Non-pigmented ciliary epithelial cell (primary cell): Measurements from ENCODE around the gene TEX12.

ENCODE experiments used
- DNase-seq: peaks from one replicate; pipeline ENCODE4 v3.0.0-alpha.2; 2010; ENCODE audit warnings: low read depth

TEX12 gene

DNA sequence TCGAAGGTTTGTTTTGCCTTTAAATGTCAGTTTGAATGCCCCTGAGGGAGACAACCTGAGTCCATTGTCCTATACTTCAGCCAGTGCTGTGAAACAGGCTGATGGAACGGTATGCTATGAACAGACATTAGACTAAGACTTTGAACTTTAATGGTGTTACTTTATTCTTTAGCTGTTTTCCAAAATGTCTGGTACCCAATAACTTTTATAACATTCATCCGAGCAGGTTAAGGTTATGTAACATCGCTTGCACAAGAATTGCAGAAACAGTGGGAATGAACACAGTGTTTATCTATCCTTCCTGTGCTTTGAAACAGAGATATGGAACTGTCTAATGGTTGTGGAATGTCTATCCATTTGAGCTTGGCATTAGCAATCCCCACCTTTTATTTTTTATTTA lies 46.6 kb downstream of the TEX12 start:
- no peak for DNase-seq

DNA sequence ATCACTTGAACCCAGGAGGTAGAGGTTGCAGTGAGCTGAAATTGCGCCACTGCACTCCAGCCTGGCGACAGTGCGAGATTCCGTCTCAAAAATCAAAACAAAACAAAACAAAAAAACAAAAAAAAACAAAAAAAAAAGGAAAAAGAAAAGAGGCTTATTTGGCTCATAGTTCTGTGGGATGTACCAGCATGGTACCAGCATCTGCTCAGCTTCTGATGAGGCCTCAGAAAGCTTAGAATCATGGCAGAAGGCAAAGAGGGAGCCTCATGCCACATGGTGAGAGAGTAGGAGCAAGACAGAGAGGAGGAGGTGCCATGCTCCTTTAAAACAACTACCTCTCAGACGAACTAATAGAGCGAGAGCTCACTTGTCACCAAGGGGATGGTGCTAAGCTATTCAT lies 48.4 kb downstream of the TEX12 start:
- no peak for DNase-seq

DNA sequence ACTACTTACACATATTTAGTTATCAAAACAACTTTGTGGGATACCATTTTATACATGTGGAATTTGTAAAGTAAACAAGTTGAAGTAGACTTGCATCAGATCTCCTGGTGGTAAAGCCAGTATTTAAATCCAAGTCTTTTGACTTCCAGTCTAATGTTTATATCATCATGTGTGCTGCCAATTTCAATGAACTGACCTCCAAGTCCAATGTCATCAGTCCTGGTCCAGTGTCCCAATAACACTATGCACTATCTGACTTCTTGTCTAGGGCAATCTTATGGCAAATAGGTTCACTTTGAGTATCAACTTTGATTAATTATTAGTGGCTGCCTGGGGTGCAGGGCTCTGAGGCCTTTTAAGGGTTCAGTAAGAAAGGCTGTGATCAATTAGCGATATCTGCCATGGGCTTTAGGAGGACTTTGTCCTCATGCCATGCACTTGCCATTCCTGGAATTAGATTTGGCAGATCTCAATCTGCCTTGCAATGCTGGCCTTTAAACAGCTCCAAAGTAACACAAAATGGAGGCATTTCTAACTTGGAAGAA lies 49.5 kb downstream of the TEX12 start:
- DNase-seq, result no peak

DNA sequence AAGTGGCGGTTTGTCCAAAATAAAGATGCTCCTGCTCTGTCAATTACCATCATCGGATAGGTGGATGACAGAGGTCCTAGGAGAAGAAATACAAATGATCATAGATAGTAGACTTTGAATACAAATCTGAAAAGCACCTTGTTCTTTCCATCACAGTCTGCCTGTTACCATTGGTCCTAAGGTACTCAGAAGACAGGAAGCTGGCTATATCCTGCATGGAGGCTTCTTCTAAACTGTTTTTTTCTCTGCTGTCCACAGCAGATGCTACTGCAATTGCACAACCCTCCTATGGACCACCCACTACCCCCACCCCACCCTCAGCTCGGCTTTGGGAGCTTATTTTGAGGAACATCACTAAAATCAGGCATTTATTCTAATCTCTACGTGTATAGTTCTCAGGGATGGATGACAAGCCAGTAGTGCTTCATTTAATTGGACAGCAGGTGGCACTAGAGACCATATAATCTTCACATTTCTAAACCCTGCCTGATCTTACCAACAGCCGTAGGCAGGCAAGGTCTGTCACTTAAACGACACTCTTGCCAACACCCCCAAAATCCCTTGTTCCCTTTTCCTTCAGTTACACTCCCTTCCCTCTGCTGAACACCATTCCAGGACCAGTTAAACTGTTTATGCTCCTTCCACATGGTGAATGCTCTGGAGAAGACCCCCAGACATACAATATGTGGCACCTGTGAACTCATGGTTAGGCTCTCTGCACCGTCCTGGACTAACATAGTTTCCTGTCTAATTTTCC lies 52.5 kb downstream of the TEX12 start:
- DNase-seq, result no peak

DNA sequence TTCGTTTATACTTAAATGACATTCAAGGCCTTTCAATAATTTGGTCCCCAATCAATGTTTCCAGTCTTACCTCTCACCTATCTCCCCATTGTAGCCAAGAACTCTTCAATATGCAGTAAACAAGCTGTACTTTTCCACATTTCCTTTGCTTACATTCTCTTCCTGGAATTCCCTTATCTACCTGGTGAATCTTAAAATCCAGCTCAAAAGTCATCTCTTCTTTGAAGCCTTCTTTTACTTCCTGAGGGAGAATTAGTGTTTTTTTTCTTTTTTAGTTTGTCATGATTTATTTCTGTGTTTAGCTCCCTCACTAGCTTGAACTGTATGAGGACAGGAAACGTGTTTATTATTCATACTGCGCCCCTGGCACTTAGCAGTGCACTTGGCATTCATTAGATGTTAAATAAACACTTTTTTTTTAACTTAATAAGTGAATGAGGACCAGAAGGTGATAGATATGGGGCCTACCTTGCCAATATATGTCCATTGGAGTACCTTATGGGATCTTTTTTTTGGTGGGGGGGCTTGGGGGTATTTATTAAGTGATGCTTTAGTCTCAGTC lies 54.2 kb downstream of the TEX12 start:
- no peak for DNase-seq
